IMR-90 (cell line): ENCODE measurements around the gene UBE2J1. TPM values are rescaled to one million over a fixed set of nuclear protein-coding genes. Genes with fewer than 3 reads are reported as not detected.

Experiments
- ATAC-seq: fragments of 200-7000 bp; cut with Tn5 transposase; 2 replicates; pipeline ENCODE4 v1.9.1; 2020; ENCODE audit warnings: low read depth, mild to moderate bottlenecking, moderate library complexity
- BruUV-seq: library from RNA; stranded (reverse); fragments of 400-500 nt; replicated peaks from 2 replicates; lab custom pipeline; 2021; lab: Mats Ljungman, UMichigan
- CTCF ChIA-PET: fragments of 300-600 bp; formaldehyde crosslinking; extraction: SDS; loops from one replicate; lab custom pipeline; 2021; ENCODE audit warnings: antibody characterized with exemption; lab: Yijun Ruan, JAX
- POLR2A ChIA-PET: fragments of 300-600 bp; sonication (Branson Sonifier 250); formaldehyde crosslinking; loops from one replicate; lab custom pipeline; 2022; ENCODE audit warnings: antibody characterized with exemption; ENCODE audit not compliant: unreplicated experiment; lab: Charles Lee
- DNase-seq: peaks from one replicate; pipeline ENCODE4 v3.0.0; 2013
- H2AFZ ChIP-seq: replicated peaks from 2 replicates; pipeline ENCODE3; 2013; ENCODE audit warnings: low read length, mild to moderate bottlenecking; ENCODE audit not compliant: poor library complexity
- H2AK5ac ChIP-seq: 2 replicates; pipeline ENCODE4 v1.6.1; 2013; ENCODE audit warnings: low read depth, low read length, inconsistent platforms
- H2AK9ac ChIP-seq: replicated peaks from 2 replicates; pipeline ENCODE3; 2013; ENCODE audit warnings: mild to moderate bottlenecking, low read depth, low read length, moderate library complexity; ENCODE audit not compliant: poor library complexity
- H2BK120ac ChIP-seq: 2 replicates; pipeline ENCODE4 v1.6.1; 2013; ENCODE audit warnings: low read depth, low read length, inconsistent platforms
- H2BK15ac ChIP-seq: 3 replicates; pipeline ENCODE4 v1.6.1; 2013; ENCODE audit warnings: low read depth, low read length, inconsistent platforms
- H2BK20ac ChIP-seq: 2 replicates; pipeline ENCODE4 v1.6.1; 2013; ENCODE audit warnings: low read depth, mild to moderate bottlenecking, inconsistent platforms, low read length, moderate library complexity
- H2BK5ac ChIP-seq: 2 replicates; pipeline ENCODE4 v1.6.1; 2013; ENCODE audit warnings: mild to moderate bottlenecking, low read depth, low read length, inconsistent platforms; ENCODE audit not compliant: poor library complexity, severe bottlenecking
- H3K14ac ChIP-seq: replicated peaks from 2 replicates; pipeline ENCODE4 v1.6.1; 2013; ENCODE audit warnings: low read depth, low read length, inconsistent platforms
- H3K18ac ChIP-seq: 2 replicates; pipeline ENCODE4 v1.6.1; 2013; ENCODE audit warnings: low read depth, low read length, control low read depth
- H3K23ac ChIP-seq: 2 replicates; pipeline ENCODE4 v1.6.1; 2013; ENCODE audit warnings: low read depth, low read length, inconsistent platforms
- H3K27ac ChIP-seq: 2 replicates; pipeline ENCODE4 v1.5.1; 2013; ENCODE audit warnings: mild to moderate bottlenecking, control low read depth, low read length; ENCODE audit not compliant: insufficient read depth
- H3K27me3 ChIP-seq: 2 replicates; pipeline ENCODE4 v1.6.1; 2013; ENCODE audit warnings: low read length; ENCODE audit not compliant: control insufficient read depth, insufficient read depth
- H3K36me3 ChIP-seq: 2 replicates; pipeline ENCODE4 v1.6.1; 2013; ENCODE audit warnings: low read length, mixed read lengths; ENCODE audit not compliant: control insufficient read depth, insufficient read depth
- H3K4ac ChIP-seq: 2 replicates; pipeline ENCODE4 v1.6.1; 2013; ENCODE audit warnings: low read depth, low read length, inconsistent platforms
- H3K4me1 ChIP-seq: 2 replicates; pipeline ENCODE4 v1.6.1; 2013; ENCODE audit warnings: low read length, mixed read lengths; ENCODE audit not compliant: control insufficient read depth, insufficient read depth
- H3K4me2 ChIP-seq: 2 replicates; pipeline ENCODE4 v1.6.1; 2013; ENCODE audit warnings: low read depth, mild to moderate bottlenecking, control low read depth, low read length, moderate library complexity
- H3K4me3 ChIP-seq: 2 replicates; pipeline ENCODE4 v1.5.1; 2013; ENCODE audit warnings: low read depth, mild to moderate bottlenecking, control low read depth, low read length, moderate library complexity; ENCODE audit not compliant: insufficient read depth
- H3K56ac ChIP-seq: 2 replicates; pipeline ENCODE4 v1.6.1; 2013; ENCODE audit warnings: low read length, inconsistent platforms; ENCODE audit not compliant: insufficient read depth; ENCODE audit errors: extremely low read depth
- H3K79me1 ChIP-seq, 2 experiments: 2 replicates each; pipeline ENCODE4 v1.6.1; 2013; ENCODE audit warnings: low read length in 2 of 2, inconsistent platforms in 1 of 2, low read depth in 1 of 2
- H3K9ac ChIP-seq: 2 replicates; pipeline ENCODE4 v1.6.1; 2013; ENCODE audit warnings: low read depth, low read length, control low read depth
- H3K9me1 ChIP-seq: 2 replicates; pipeline ENCODE4 v1.6.1; 2013; ENCODE audit warnings: low read length, inconsistent platforms; ENCODE audit not compliant: insufficient read depth
- H3K9me3 ChIP-seq: 2 replicates; pipeline ENCODE4 v1.6.1; 2013; ENCODE audit warnings: low read length; ENCODE audit not compliant: control insufficient read depth, insufficient read depth
- H4K20me1 ChIP-seq: 2 replicates; pipeline ENCODE4 v1.6.1; 2013; ENCODE audit warnings: low read length, inconsistent platforms; ENCODE audit not compliant: insufficient read depth
- H4K5ac ChIP-seq: 2 replicates; pipeline ENCODE4 v1.6.1; 2013; ENCODE audit warnings: mild to moderate bottlenecking, low read depth, low read length, control low read depth
- H4K8ac ChIP-seq, 2 experiments: 2 replicates each; pipeline ENCODE4 v1.6.1; 2013; ENCODE audit warnings: low read depth in 2 of 2, low read length in 2 of 2, control low read depth in 1 of 2, inconsistent platforms in 1 of 2
- H4K91ac ChIP-seq: 2 replicates; pipeline ENCODE4 v1.6.1; 2013; ENCODE audit warnings: low read depth, low read length, inconsistent platforms; ENCODE audit not compliant: insufficient read depth
- BHLHE40 ChIP-seq: fragments of 150-350 bp; IDR thresholded peaks from 2 replicates; pipeline ENCODE4 v1.6.1; 2016; ENCODE audit warnings: mild to moderate bottlenecking, low read depth, low read length
- CEBPB ChIP-seq: IDR thresholded peaks from 2 replicates; pipeline ENCODE4 v1.6.1; 2012; ENCODE audit warnings: low read depth, low read length, improper control_type of control experiment
- MAFK ChIP-seq: IDR thresholded peaks from 2 replicates; pipeline ENCODE4 v1.6.1; 2012; ENCODE audit warnings: low read depth, low read length, improper control_type of control experiment
- MXI1 ChIP-seq: IDR thresholded peaks from 2 replicates; pipeline ENCODE4 v1.6.1; 2012; ENCODE audit warnings: low read depth, mild to moderate bottlenecking, low read length, moderate library complexity, borderline replicate concordance
- NFE2L2 ChIP-seq: fragments of 150-350 bp; IDR thresholded peaks from 2 replicates; pipeline ENCODE4 v1.6.1; 2016; ENCODE audit warnings: low read depth, mild to moderate bottlenecking, low read length
- POLR2A ChIP-seq: IDR thresholded peaks from 2 replicates; pipeline ENCODE4 v1.6.1; 2012; ENCODE audit warnings: mild to moderate bottlenecking, low read depth, low read length
- RAD21 ChIP-seq: IDR thresholded peaks from 2 replicates; pipeline ENCODE4 v1.6.1; 2012; ENCODE audit warnings: low read length, improper control_type of control experiment
- RCOR1 ChIP-seq: IDR thresholded peaks from 2 replicates; pipeline ENCODE4 v1.6.1; 2012; ENCODE audit warnings: mild to moderate bottlenecking, low read length, improper control_type of control experiment; ENCODE audit not compliant: insufficient replicate concordance
- RFX5 ChIP-seq: IDR thresholded peaks from 2 replicates; pipeline ENCODE4 v1.8.0; 2012; ENCODE audit warnings: low read depth, mild to moderate bottlenecking, low read length, moderate library complexity
- SMC3 ChIP-seq: fragments of 150-350 bp; IDR thresholded peaks from 2 replicates; pipeline ENCODE4 v1.6.1; 2016; ENCODE audit warnings: low read depth, mild to moderate bottlenecking, antibody characterized with exemption, low read length, moderate library complexity
- WGBS, 2 experiments: methylation state at CpG; one replicate each; pipeline versions ENCODE4 v1.1.5 to v1.1.7; 2013; ENCODE audit warnings: missing lambda C conversion rate in 2 of 2; ENCODE audit not compliant: insufficient read length in 1 of 2; ENCODE audit errors: extremely low coverage in 2 of 2; 5-methylcytosine and 5-hydroxymethylcytosine counted together
- dilution Hi-C: fragments of 300-500 bp; cut with HindIII; formaldehyde crosslinking; loops from one replicate; pipeline ENCODE4 v1.14.3; 2018; ENCODE audit warnings: low sequenced_read_pairs; ENCODE audit not compliant: unreplicated experiment
- in situ Hi-C: fragments of 300-500 bp; cut with MboI; formaldehyde crosslinking; loops from 3 replicates; pipeline ENCODE4 v1.14.3; 2019; ENCODE audit warnings: low sequenced_read_pairs, inconsistent platforms, mixed read lengths
- intact Hi-C: fragments of 100-400 bp; cut with micrococcal nuclease; formaldehyde crosslinking; loops from 2 replicates; pipeline ENCODE4 v1.10.0; 2022
- polyA plus RNA-seq, 3 experiments: library from polyadenylated mRNA; depleted of rRNA; stranded (reverse); fragments of >200 nt; gene quantifications; 2 replicates each; pipeline ENCODE4 v1.2.3, GENCODE V29; 2012; ENCODE audit warnings: low replicate concordance in 1 of 3
- total RNA-seq: library from RNA; depleted of rRNA; stranded (reverse); fragments of >200 nt; gene quantifications from 2 replicates; pipeline ENCODE4 v1.2.3, GENCODE V29; 2012
- TF ChIP-seq, protein P1 (sequence below): conservative IDR thresholded peaks from 2 replicates; pipeline ENCODE4 v1.5.1; 2012; ENCODE audit warnings: mild to moderate bottlenecking, low read depth, low read length, improper control_type of control experiment
- TF ChIP-seq, protein P2 (sequence below): fragments of 150-350 bp; IDR thresholded peaks from 2 replicates; pipeline ENCODE4 v1.6.1; 2016; ENCODE audit warnings: low read depth, mild to moderate bottlenecking, low read length, moderate library complexity, borderline replicate concordance
- TF ChIP-seq, protein P3 (sequence below): fragments of 150-350 bp; IDR thresholded peaks from 2 replicates; pipeline ENCODE4 v1.6.1; 2017; ENCODE audit warnings: mild to moderate bottlenecking, antibody characterized with exemption, low read length, low read depth

The UBE2J1 gene
- total and polyA plus RNA-seq, 2 of the 4 experiments (the other 2 are of a cell fraction): 20.9 to 35.3 TPM

DNA sequence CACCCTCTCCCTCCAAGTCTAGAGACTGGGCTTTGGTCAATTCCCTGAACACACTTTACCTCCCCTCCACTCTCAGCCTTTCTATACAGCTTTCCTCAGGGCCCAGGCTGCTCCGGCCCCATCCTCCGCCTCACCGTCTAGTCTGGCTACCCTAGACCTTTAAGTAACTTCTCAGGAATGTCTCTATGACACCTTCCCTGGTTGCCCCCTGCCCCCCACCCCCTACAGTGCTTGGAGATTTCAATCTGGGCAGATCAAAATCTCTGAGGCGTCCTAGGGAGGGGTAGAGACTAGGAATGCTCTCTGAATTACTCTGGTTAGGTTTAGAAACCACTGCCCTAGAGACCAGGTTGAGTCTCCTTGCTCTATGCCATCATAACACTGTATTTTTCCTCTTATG is 6.1 kb downstream of the UBE2J1 start:
- POLR2A ChIA-PET: no interaction called here
- H3K9me1 ChIP-seq: peaks cover 16% of the 10 kb centered on the region
- H3K4ac ChIP-seq: no peak overlapping the region
- WGBS, 2 experiments: no CpG with 5 or more reads among the region's 4 CpGs
- H2BK5ac ChIP-seq: no peak overlapping the region
- dilution Hi-C loops (no loop called here), intact Hi-C loops (no loop called here), in situ Hi-C loops (no loop called here)
- H2AK5ac ChIP-seq: no peak overlapping the region
- H2BK15ac ChIP-seq: no peak overlapping the region
- H2BK120ac ChIP-seq: no peak overlapping the region
- CTCF ChIA-PET: no interaction called here
- no peak overlapping the region for H3K4me3 ChIP-seq
- H3K9me3 ChIP-seq: no peaks in the 10 kb centered on the region
- no peak overlapping the region for H4K5ac ChIP-seq
- no peak overlapping the region for H3K23ac ChIP-seq
- H3K79me1 ChIP-seq: peaks cover 17 to 57% of the 10 kb centered on the region in 2 experiments
- no peak overlapping the region for H4K8ac ChIP-seq
- no peak overlapping the region for H2AK9ac ChIP-seq
- no peak for DNase-seq
- BruUV-seq: no TSS peak
- TF ChIP-seq CEBPB: no peak
- TF ChIP-seq, protein P1, sequence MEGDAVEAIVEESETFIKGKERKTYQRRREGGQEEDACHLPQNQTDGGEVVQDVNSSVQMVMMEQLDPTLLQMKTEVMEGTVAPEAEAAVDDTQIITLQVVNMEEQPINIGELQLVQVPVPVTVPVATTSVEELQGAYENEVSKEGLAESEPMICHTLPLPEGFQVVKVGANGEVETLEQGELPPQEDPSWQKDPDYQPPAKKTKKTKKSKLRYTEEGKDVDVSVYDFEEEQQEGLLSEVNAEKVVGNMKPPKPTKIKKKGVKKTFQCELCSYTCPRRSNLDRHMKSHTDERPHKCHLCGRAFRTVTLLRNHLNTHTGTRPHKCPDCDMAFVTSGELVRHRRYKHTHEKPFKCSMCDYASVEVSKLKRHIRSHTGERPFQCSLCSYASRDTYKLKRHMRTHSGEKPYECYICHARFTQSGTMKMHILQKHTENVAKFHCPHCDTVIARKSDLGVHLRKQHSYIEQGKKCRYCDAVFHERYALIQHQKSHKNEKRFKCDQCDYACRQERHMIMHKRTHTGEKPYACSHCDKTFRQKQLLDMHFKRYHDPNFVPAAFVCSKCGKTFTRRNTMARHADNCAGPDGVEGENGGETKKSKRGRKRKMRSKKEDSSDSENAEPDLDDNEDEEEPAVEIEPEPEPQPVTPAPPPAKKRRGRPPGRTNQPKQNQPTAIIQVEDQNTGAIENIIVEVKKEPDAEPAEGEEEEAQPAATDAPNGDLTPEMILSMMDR: no peak
- TF ChIP-seq RFX5: no peak
- TF ChIP-seq BHLHE40: no peak
- TF ChIP-seq, protein P2, sequence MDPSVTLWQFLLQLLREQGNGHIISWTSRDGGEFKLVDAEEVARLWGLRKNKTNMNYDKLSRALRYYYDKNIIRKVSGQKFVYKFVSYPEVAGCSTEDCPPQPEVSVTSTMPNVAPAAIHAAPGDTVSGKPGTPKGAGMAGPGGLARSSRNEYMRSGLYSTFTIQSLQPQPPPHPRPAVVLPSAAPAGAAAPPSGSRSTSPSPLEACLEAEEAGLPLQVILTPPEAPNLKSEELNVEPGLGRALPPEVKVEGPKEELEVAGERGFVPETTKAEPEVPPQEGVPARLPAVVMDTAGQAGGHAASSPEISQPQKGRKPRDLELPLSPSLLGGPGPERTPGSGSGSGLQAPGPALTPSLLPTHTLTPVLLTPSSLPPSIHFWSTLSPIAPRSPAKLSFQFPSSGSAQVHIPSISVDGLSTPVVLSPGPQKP: no peak
- TF ChIP-seq, protein P3, sequence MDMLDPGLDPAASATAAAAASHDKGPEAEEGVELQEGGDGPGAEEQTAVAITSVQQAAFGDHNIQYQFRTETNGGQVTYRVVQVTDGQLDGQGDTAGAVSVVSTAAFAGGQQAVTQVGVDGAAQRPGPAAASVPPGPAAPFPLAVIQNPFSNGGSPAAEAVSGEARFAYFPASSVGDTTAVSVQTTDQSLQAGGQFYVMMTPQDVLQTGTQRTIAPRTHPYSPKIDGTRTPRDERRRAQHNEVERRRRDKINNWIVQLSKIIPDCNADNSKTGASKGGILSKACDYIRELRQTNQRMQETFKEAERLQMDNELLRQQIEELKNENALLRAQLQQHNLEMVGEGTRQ: no peak
- TF ChIP-seq POLR2A: no peak
- no peak for TF ChIP-seq MAFK
- no peak for TF ChIP-seq SMC3
- TF ChIP-seq RAD21: no peak
- TF ChIP-seq RCOR1: no peak
- no peak for TF ChIP-seq MXI1
- no peak for TF ChIP-seq NFE2L2
- no peak for ATAC-seq
- no peak overlapping the region for H3K4me2 ChIP-seq
- no peak overlapping the region for H4K91ac ChIP-seq
- peaks cover 9% of the 10 kb centered on the region for H3K4me1 ChIP-seq
- H3K18ac ChIP-seq: no peak overlapping the region
- H3K56ac ChIP-seq: no peak overlapping the region
- H3K27me3 ChIP-seq: no peaks in the 10 kb centered on the region
- no peak overlapping the region for H3K9ac ChIP-seq
- H2BK20ac ChIP-seq: no peak overlapping the region
- H3K36me3 ChIP-seq: peaks cover 3% of the 10 kb centered on the region; the same call in 1 of the 2 replicates
- H3K27ac ChIP-seq: no peak overlapping the region
- peaks cover 58% of the 10 kb centered on the region for H4K20me1 ChIP-seq
- no peak overlapping the region for H3K14ac ChIP-seq
- H2AFZ ChIP-seq: no peak overlapping the region
